K562 (cell line): ENCODE data around the gene HELB. TPM values are rescaled to one million over a fixed set of nuclear protein-coding genes. Genes with fewer than 3 reads are reported as not detected.

Experiments used
- ATAC-seq: fragments of 200-7000 bp; cut with Tn5 transposase; 3 replicates; pipeline ENCODE4 v1.9.1; 2020; ENCODE audit warnings: moderate library complexity
- BruUV-seq: library from RNA; stranded (reverse); fragments of 400-500 nt; replicated peaks from 2 replicates; lab custom pipeline; 2021; lab: Mats Ljungman, UMichigan
- CTCF ChIA-PET: fragments of 300-600 bp; formaldehyde crosslinking; extraction: SDS; loops from one replicate; lab custom pipeline; 2021; ENCODE audit warnings: low intra/inter-chr PET ratio; lab: Yijun Ruan, JAX
- POLR2A ChIA-PET: fragments of 300-600, 350-650 bp; sonication (Branson Sonifier 250); formaldehyde crosslinking; extraction: SDS; loops from one replicate; lab custom pipeline; 2021; ENCODE audit warnings: antibody characterized with exemption, inconsistent platforms; lab: Yijun Ruan, JAX
- DNase-seq, 4 experiments: peaks; one replicate each; pipeline versions ENCODE4 v3.0.0 to v3.0.0-alpha.2; 2011 to 2018; ENCODE audit warnings: low spot score in 3 of 4, mixed read lengths in 3 of 4; ENCODE audit errors: extremely low read depth in 1 of 4
- FAIRE-seq: peaks from 2 replicates; lab custom pipeline; 2011; peaks lifted over from hg19 to GRCh38; lab: Jason Lieb, UNC
- H2AFZ ChIP-seq: 2 replicates; pipeline ENCODE4 v1.6.0; 2011; ENCODE audit warnings: low read depth, low read length, control low read depth, inconsistent platforms
- H3K27ac ChIP-seq: fragments of 200-600 bp; 3 replicates; pipeline ENCODE4 v1.8.0; 2011; ENCODE audit warnings: low read depth, mild to moderate bottlenecking, control low read depth, inconsistent platforms, low read length, moderate library complexity, mixed read lengths; ENCODE audit errors: extremely low read depth
- H3K27me3 ChIP-seq, 2 experiments: fragments of 300-600 bp in 1 of 2; 2 replicates in 1 of 2; 3 replicates in 1 of 2; pipeline versions ENCODE4 v1.6.0 to v1.8.0; 2011; ENCODE audit warnings: inconsistent platforms in 2 of 2, low read length in 2 of 2, mild to moderate bottlenecking in 1 of 2, mixed read lengths in 1 of 2, moderate library complexity in 1 of 2; ENCODE audit not compliant: control insufficient read depth in 2 of 2, insufficient read depth in 2 of 2
- H3K36me3 ChIP-seq: fragments of 300-600 bp; 3 replicates; pipeline ENCODE4 v1.8.0; 2011; ENCODE audit warnings: mild to moderate bottlenecking, low read length, inconsistent platforms; ENCODE audit not compliant: control insufficient read depth, insufficient read depth
- H3K4me1 ChIP-seq, 2 experiments: fragments of 200-600 bp in 1 of 2; replicated peaks in 1 of 2; 2 replicates in 1 of 2; 3 replicates in 1 of 2; pipeline versions ENCODE4 v1.5.1 to v1.8.0; 2011; ENCODE audit warnings: inconsistent platforms in 2 of 2, low read length in 2 of 2, mild to moderate bottlenecking in 1 of 2, mixed read lengths in 1 of 2, moderate library complexity in 1 of 2; ENCODE audit not compliant: control insufficient read depth in 2 of 2, insufficient read depth in 2 of 2
- H3K4me2 ChIP-seq: 2 replicates; pipeline ENCODE4 v1.6.1; 2011; ENCODE audit warnings: low read length, control low read depth, inconsistent platforms, mixed read lengths; ENCODE audit not compliant: insufficient read depth
- H3K4me3 ChIP-seq: fragments of 200-600 bp; sonication (generic), shearing (Covaris generic); 2 replicates; pipeline ENCODE4 v1.5.1; 2016; ENCODE audit warnings: control low read depth, inconsistent platforms
- H3K79me2 ChIP-seq: fragments of 200-600 bp; 3 replicates; pipeline ENCODE4 v1.8.0; 2011; ENCODE audit warnings: low read length, inconsistent platforms; ENCODE audit not compliant: control insufficient read depth, insufficient read depth
- H3K9ac ChIP-seq, 2 experiments: 2 replicates each; pipeline versions ENCODE4 v1.6.0 to v1.6.1; 2011; ENCODE audit warnings: low read depth in 2 of 2, low read length in 2 of 2, control low read depth in 1 of 2, inconsistent platforms in 1 of 2, mild to moderate bottlenecking in 1 of 2, mixed read lengths in 1 of 2; ENCODE audit not compliant: insufficient read depth in 1 of 2
- H3K9me1 ChIP-seq: one replicate; pipeline ENCODE4 v1.6.0; 2011; ENCODE audit warnings: inconsistent platforms, mild to moderate bottlenecking, low read length, moderate library complexity; ENCODE audit not compliant: control insufficient read depth, insufficient read depth
- H3K9me3 ChIP-seq: replicated peaks from 2 replicates; pipeline ENCODE4 v1.5.1; 2011; ENCODE audit warnings: low read depth, low read length, inconsistent platforms; ENCODE audit not compliant: control insufficient read depth, insufficient read depth
- H4K20me1 ChIP-seq: replicated peaks from 2 replicates; pipeline ENCODE4 v1.6.1; 2011; ENCODE audit warnings: low read length, inconsistent platforms, mixed read lengths; ENCODE audit not compliant: control insufficient read depth, insufficient read depth
- EGR1 ChIP-seq: fragments of 450-650 bp; conservative IDR thresholded peaks from 2 replicates; pipeline ENCODE4 v1.6.1; 2017; ENCODE audit warnings: mild to moderate bottlenecking
- ELF1 ChIP-seq: fragments of 200-800 bp; sonication (Bioruptor generic); IDR thresholded peaks from 2 replicates; pipeline ENCODE4 v1.6.1; 2016; ENCODE audit warnings: missing genetic modification characterization, missing compliant biosample characterization
- FOXJ3 ChIP-seq: sonication (generic); formaldehyde crosslinking; IDR thresholded peaks from 2 replicates; pipeline ENCODE4 v1.4.0; 2020; ENCODE audit warnings: mild to moderate bottlenecking, missing genetic modification reagents
- ZNF253 ChIP-seq: fragments of 250-450 bp; sonication (Bioruptor Pico); conservative IDR thresholded peaks from 2 replicates; pipeline ENCODE4 v1.6.1; 2021; ENCODE audit warnings: mild to moderate bottlenecking
- WGBS: fragments of 100-300 bp; shearing (Covaris generic); methylation state at CpG from one replicate; pipeline ENCODE4 v1.1.6; 2016; ENCODE audit warnings: low coverage, mixed read lengths; ENCODE audit not compliant: insufficient coverage; ENCODE audit errors: missing lambda C conversion rate; 5-methylcytosine and 5-hydroxymethylcytosine counted together
- in situ Hi-C: fragments of 300-500 bp; cut with MboI; formaldehyde crosslinking; loops from 4 replicates; pipeline ENCODE4 v1.15.0; 2018; ENCODE audit warnings: inconsistent platforms, mixed read lengths
- intact Hi-C: fragments of 100-400 bp; cut with micrococcal nuclease; formaldehyde crosslinking; loops from 2 replicates; pipeline ENCODE4 v1.14.2; 2022
- polyA plus RNA-seq, 8 experiments: library from polyadenylated mRNA; depleted of rRNA in 4 of 8; stranded (reverse) in 5 of 8; unstranded in 3 of 8; fragments of >200 nt; fragmentation: Nextera tagmentation in 2 of 8; fragmentation: Illumina TruSeq in 1 of 8; extraction: Ambion mirVana in 2 of 8; extraction: Trizol in 1 of 8; gene quantifications; 2 replicates each; pipeline versions ENCODE4 v1.2.1 to v1.2.3, GENCODE V29; 2011 to 2014; ENCODE audit warnings: inconsistent platforms in 1 of 8, missing spikeins in 1 of 8
- total RNA-seq, 7 experiments: library from RNA; depleted of rRNA in 6 of 7; stranded (reverse); fragments of >200 nt in 6 of 7; fragmentation: Illumina TruSeq in 2 of 7; extraction: Trizol in 2 of 7; gene quantifications; 2 replicates each; pipeline versions ENCODE4 v1.2.1 to v1.2.3, GENCODE V29; 2011 to 2021; ENCODE audit warnings: low replicate concordance in 1 of 7

HELB gene
- total and polyA plus RNA-seq, 9 of the 15 experiments (the other 6 are each of a cell fraction or from before 2014, with no cell fraction given) = 0.74 to 7.6 (median 2.4) TPM

- ChIA-PET CTCF (interaction anchor here (0.6 to 1.6 kb wide), 3 partner anchors 10 to 428 kb away, joined by 3 to 10 read pairs (median 3); no protein-coding TSS in a partner anchor), POLR2A (interaction anchor here (0.8 kb wide), 1 partner anchor 26 kb away, joined by 4 read pairs; no protein-coding TSS in a partner anchor)
- no peak for ATAC-seq
- BruUV-seq = no TSS peak
- H4K20me1 ChIP-seq = no peaks in the 10 kb centered on the region
- no peaks in the 10 kb centered on the region for H3K79me2 ChIP-seq
- H3K36me3 ChIP-seq = no peaks in the 10 kb centered on the region
- no peak for FAIRE-seq
- H3K4me3 ChIP-seq = no peak overlapping the region
- H3K27me3 ChIP-seq = peaks cover 0 to 2% of the 10 kb centered on the region in 2 experiments; a peak in 2 of 5 replicates
- TF ChIP-seq FOXJ3 (no peak), ZNF253 (no peak), ELF1 (no peak), EGR1 (no peak)
- H3K9me3 ChIP-seq = no peaks in the 10 kb centered on the region
- H3K9ac ChIP-seq = no peak overlapping the region
- H3K27ac ChIP-seq = no peak overlapping the region
- no peaks in the 10 kb centered on the region; a peak in 3 of 5 replicates for H3K4me1 ChIP-seq
- WGBS = 13% methylated on average over 6 of the region's 6 CpGs
- H3K4me2 ChIP-seq = peak overlapping the region; percentile 11; the same call in 1 of the 2 replicates
- no peaks in the 10 kb centered on the region for H3K9me1 ChIP-seq
- intact Hi-C loops (loop anchor here (2.0 kb wide), 1 partner anchor 140 kb away; no protein-coding TSS in a partner anchor), in situ Hi-C loops (loop anchor here (5.0 kb wide), 1 partner anchor 138 kb away; no protein-coding TSS in a partner anchor)
- peak overlapping the region; percentile 60 for H2AFZ ChIP-seq
- no peak for DNase-seq
These were observed 33.2 kb upstream of the HELB start for GRCh38 chr12:66269142-66269541.
